ENCODE results near the gene EYA2.
"Not testable (repeated sequence)": the region's sequence is repeated elsewhere in the genome, so short reads cannot be mapped to it uniquely, and the experiment has no call there.

EYA2 gene

GRCh38 chr20:46870041-46870440, 24.6 kb upstream of the EYA2 start:
- no peaks in the 10 kb centered on the region for H3K9me3 ChIP-seq (replicated peaks; ENCODE audit: low read length)

GRCh38 chr20:46872328-46873211, 22.1 kb upstream of the EYA2 start:
- Histone ChIP-seq H3K4me1 (ENCODE audit: control insufficient read depth, insufficient read depth, low read length) (peaks cover 9% of the 10 kb centered on the region), H3K9ac (ENCODE audit: low read depth, low read length) (no peak overlapping the region), H3K4me2 (ENCODE audit: low read length) (no peak overlapping the region), H3K4me3 (ENCODE audit: low read length) (no peak overlapping the region), H3K36me3 (ENCODE audit: insufficient read depth, low read length) (no peaks in the 10 kb centered on the region), H3K27me3 (ENCODE audit: control insufficient read depth, insufficient read depth, low read length) (no peaks in the 10 kb centered on the region), H3K9me3 (replicated peaks; ENCODE audit: low read length) (no peaks in the 10 kb centered on the region)

More at GRCh38 chr20:46870041-46870440, 24.6 kb upstream of the EYA2 start:
- no peaks in the 10 kb centered on the region for H3K36me3 ChIP-seq (ENCODE audit: insufficient read depth, low read length)
- H3K4me1 ChIP-seq (ENCODE audit: control insufficient read depth, insufficient read depth, low read length): peaks cover 9% of the 10 kb centered on the region
- no peaks in the 10 kb centered on the region for H3K27me3 ChIP-seq (ENCODE audit: control insufficient read depth, insufficient read depth, low read length)
- no peak overlapping the region for H3K9ac ChIP-seq (ENCODE audit: low read depth, low read length)
- H3K4me2 ChIP-seq (ENCODE audit: low read length): no peak overlapping the region
- no peak overlapping the region for H3K4me3 ChIP-seq (ENCODE audit: low read length)

DNA sequence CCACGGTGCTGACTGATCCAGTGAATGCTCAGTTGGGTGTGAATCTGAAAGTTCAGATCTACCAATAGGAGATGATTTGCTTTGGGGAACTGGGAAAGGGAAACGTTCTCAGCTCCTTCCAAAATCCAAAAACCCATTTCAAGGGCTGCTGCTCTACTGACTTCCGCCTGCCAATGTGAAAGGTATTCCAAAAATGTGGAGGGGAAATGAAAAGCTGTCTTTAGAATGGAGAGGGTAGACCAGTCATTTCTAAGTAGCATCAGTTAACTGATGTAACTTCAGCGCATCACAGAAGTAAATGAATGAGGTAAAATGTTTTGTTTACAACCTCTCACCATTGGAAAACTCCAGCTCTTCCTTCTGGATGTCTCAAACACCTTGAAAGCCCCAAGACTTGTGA, 19.6 kb upstream of the EYA2 start:
- H3K9ac ChIP-seq (ENCODE audit: low read depth, low read length): no peak overlapping the region
- H3K4me3 ChIP-seq (ENCODE audit: low read length): no peak overlapping the region
- H3K36me3 ChIP-seq (ENCODE audit: insufficient read depth, low read length): no peaks in the 10 kb centered on the region
- H3K4me2 ChIP-seq (ENCODE audit: low read length): no peak overlapping the region
- H3K4me1 ChIP-seq (ENCODE audit: control insufficient read depth, insufficient read depth, low read length): peaks cover 9% of the 10 kb centered on the region
- H3K9me3 ChIP-seq (replicated peaks; ENCODE audit: low read length): no peaks in the 10 kb centered on the region
- no peaks in the 10 kb centered on the region for H3K27me3 ChIP-seq (ENCODE audit: control insufficient read depth, insufficient read depth, low read length)

- H3K9me3 ChIP-seq (replicated peaks; ENCODE audit: low read length): no peaks in the 10 kb centered on the region
- no peak overlapping the region for H3K4me2 ChIP-seq (ENCODE audit: low read length)
- H3K9ac ChIP-seq (ENCODE audit: low read depth, low read length): no peak overlapping the region
- H3K4me1 ChIP-seq (ENCODE audit: control insufficient read depth, insufficient read depth, low read length): peaks cover 6% of the 10 kb centered on the region
- H3K36me3 ChIP-seq (ENCODE audit: insufficient read depth, low read length): no peaks in the 10 kb centered on the region
- H3K4me3 ChIP-seq (ENCODE audit: low read length): no peak overlapping the region
- H3K27me3 ChIP-seq (ENCODE audit: control insufficient read depth, insufficient read depth, low read length): peaks cover 12% of the 10 kb centered on the region
These were observed 15.3 kb upstream of the EYA2 start for GRCh38 chr20:46879386-46879785.

GRCh38 chr20:46879963-46880362, 14.7 kb upstream of the EYA2 start:
- H3K27me3 ChIP-seq (ENCODE audit: control insufficient read depth, insufficient read depth, low read length): peaks cover 12% of the 10 kb centered on the region
- H3K9ac ChIP-seq (ENCODE audit: low read depth, low read length): not testable (repeated sequence)

DNA sequence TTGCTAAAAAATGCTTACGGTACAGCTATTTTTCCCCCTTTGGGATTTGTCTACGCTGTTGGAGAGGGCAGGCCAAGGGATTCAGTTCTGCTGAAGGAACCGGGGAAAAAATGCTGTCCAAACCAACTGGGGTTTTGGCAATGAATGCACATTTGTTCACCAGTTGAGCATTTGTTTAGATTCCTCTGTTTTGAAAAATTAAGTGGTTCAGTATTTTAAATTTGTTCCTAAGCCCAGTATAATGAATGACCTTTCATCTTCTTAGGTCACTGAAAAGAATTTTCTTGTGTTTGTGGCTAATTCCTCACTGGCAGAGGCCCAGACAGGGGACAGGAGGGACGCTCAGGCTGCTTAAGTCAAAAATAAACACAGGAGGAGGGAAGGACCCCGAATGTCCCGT, 10.8 kb upstream of the EYA2 start:
- Histone ChIP-seq H3K27me3 (ENCODE audit: control insufficient read depth, insufficient read depth, low read length) (peaks cover 26% of the 10 kb centered on the region), H3K9me3 (replicated peaks; ENCODE audit: low read length) (no peaks in the 10 kb centered on the region), H3K36me3 (ENCODE audit: insufficient read depth, low read length) (no peaks in the 10 kb centered on the region), H3K4me2 (ENCODE audit: low read length) (no peak overlapping the region), H3K4me1 (ENCODE audit: control insufficient read depth, insufficient read depth, low read length) (no peaks in the 10 kb centered on the region), H3K9ac (ENCODE audit: low read depth, low read length) (no peak overlapping the region), H3K4me3 (ENCODE audit: low read length) (no peak overlapping the region)

More at GRCh38 chr20:46879963-46880362, 14.7 kb upstream of the EYA2 start:
- H3K9me3 ChIP-seq (replicated peaks; ENCODE audit: low read length); H3K4me2 ChIP-seq (ENCODE audit: low read length); H3K4me1 ChIP-seq (ENCODE audit: control insufficient read depth, insufficient read depth, low read length); H3K36me3 ChIP-seq (ENCODE audit: insufficient read depth, low read length); H3K4me3 ChIP-seq (ENCODE audit: low read length): not testable (repeated sequence)

DNA sequence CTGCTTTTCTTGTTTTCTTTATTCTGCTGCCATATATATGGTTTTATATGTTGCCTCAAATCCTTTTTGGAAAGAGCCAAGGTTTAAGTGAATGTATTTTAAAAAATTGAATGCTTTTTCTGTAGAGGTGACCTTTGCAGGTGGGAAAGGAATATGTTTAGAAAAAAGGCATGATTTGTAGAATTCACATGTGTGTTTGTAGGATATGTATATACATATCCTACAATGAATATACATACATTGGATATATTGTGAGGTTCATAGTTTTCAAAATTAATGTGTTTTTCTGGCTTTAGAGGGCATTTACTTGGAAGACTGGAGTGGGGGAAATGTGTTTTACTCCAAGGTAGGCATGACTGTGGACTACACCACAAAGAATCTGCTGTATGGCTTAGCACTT, 4.0 kb upstream of the EYA2 start:
- peaks cover 7% of the 10 kb centered on the region for H3K9me3 ChIP-seq (replicated peaks; ENCODE audit: low read length)
- H3K36me3 ChIP-seq (ENCODE audit: insufficient read depth, low read length): no peaks in the 10 kb centered on the region
- H3K9ac ChIP-seq (ENCODE audit: low read depth, low read length): no peak overlapping the region
- no peak overlapping the region for H3K4me3 ChIP-seq (ENCODE audit: low read length)
- peaks cover 35% of the 10 kb centered on the region for H3K27me3 ChIP-seq (ENCODE audit: control insufficient read depth, insufficient read depth, low read length)
- no peaks in the 10 kb centered on the region for H3K4me1 ChIP-seq (ENCODE audit: control insufficient read depth, insufficient read depth, low read length)
- no peak overlapping the region for H3K4me2 ChIP-seq (ENCODE audit: low read length)

GRCh38 chr20:46893051-46893450, 1.6 kb upstream of the EYA2 start:
- H3K9me3 ChIP-seq (replicated peaks; ENCODE audit: low read length): peaks cover 7% of the 10 kb centered on the region
- no peaks in the 10 kb centered on the region for H3K4me1 ChIP-seq (ENCODE audit: control insufficient read depth, insufficient read depth, low read length)
- H3K4me2 ChIP-seq (ENCODE audit: low read length): no peak overlapping the region
- no peak overlapping the region for H3K9ac ChIP-seq (ENCODE audit: low read depth, low read length)
- no peaks in the 10 kb centered on the region for H3K36me3 ChIP-seq (ENCODE audit: insufficient read depth, low read length)
- H3K27me3 ChIP-seq (ENCODE audit: control insufficient read depth, insufficient read depth, low read length): peaks cover 48% of the 10 kb centered on the region
- H3K4me3 ChIP-seq (ENCODE audit: low read length): no peak overlapping the region

DNA sequence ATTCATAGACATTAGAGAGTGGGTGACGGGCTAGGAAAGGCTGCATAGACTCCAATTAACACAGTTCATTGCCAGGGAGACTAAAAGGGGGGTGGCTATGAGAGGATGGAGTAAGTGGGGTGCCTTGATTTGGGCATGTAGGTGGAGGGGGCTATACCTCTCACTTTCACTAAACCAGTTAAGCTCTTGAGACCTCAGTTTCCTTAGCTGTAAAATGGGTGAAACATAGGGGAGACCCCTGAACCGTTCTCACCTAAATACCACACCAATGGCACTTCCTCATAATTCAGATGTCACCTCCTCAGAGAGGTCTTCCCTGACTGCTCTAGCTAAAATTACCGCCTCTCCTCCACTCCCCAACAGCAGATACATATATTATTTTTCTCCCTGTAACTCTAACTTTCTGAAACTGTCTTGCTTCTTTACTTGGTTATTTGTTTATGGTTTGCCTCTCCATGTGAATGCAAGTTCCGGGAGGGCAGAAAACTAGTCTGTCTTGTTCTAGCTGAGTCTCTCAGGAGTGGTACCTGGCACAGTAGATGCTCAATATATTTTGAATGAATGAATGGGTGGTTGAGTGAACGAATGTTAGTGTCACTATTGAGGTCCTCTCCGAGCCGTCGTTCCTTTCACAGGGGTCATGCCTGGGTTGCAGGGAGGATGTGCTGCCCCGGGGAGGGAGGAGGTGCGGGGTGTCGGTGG, 615 bp upstream of the EYA2 start:
- Histone ChIP-seq H3K36me3 (ENCODE audit: insufficient read depth, low read length) (no peaks in the 10 kb centered on the region), H3K9ac (ENCODE audit: low read depth, low read length) (no peak overlapping the region), H3K4me2 (ENCODE audit: low read length) (peak overlapping the region; percentile 79), H3K4me3 (ENCODE audit: low read length) (peak overlapping the region; percentile 71), H3K4me1 (ENCODE audit: control insufficient read depth, insufficient read depth, low read length) (no peaks in the 10 kb centered on the region), H3K9me3 (replicated peaks; ENCODE audit: low read length) (peaks cover 7% of the 10 kb centered on the region), H3K27me3 (ENCODE audit: control insufficient read depth, insufficient read depth, low read length) (peaks cover 53% of the 10 kb centered on the region)

- Histone ChIP-seq H3K9ac (ENCODE audit: low read depth, low read length) (peak overlapping the region; percentile 71), H3K4me3 (ENCODE audit: low read length) (peak overlapping the region; percentile 71), H3K36me3 (ENCODE audit: insufficient read depth, low read length) (no peaks in the 10 kb centered on the region), H3K9me3 (replicated peaks; ENCODE audit: low read length) (peaks cover 7% of the 10 kb centered on the region), H3K27me3 (ENCODE audit: control insufficient read depth, insufficient read depth, low read length) (peaks cover 63% of the 10 kb centered on the region), H3K4me2 (ENCODE audit: low read length) (peak overlapping the region; percentile 79), H3K4me1 (ENCODE audit: control insufficient read depth, insufficient read depth, low read length) (no peaks in the 10 kb centered on the region)
These were observed 595 bp downstream of the EYA2 start for GRCh38 chr20:46894971-46895905.

DNA sequence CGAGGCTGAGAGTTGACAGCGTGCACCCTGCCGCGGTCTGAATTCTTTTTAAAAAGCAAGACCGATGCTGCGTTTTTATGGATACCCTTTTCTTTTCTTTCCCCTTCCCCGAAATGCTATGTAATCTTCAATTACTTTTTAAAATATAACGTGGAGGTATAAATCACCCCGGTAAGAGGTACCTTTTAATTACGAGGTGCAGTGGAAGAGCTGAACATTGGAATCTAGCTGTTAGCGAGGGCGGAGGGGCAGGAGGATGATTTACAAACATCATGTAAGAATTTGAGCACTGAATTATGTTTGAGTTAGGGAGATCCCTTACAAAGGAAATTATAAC, 1.2 kb downstream of the EYA2 start:
- no peaks in the 10 kb centered on the region for H3K4me1 ChIP-seq (ENCODE audit: control insufficient read depth, insufficient read depth, low read length)
- H3K36me3 ChIP-seq (ENCODE audit: insufficient read depth, low read length): no peaks in the 10 kb centered on the region
- peaks cover 64% of the 10 kb centered on the region for H3K27me3 ChIP-seq (ENCODE audit: control insufficient read depth, insufficient read depth, low read length)
- peaks cover 2% of the 10 kb centered on the region for H3K9me3 ChIP-seq (replicated peaks; ENCODE audit: low read length)
- peak overlapping the region; percentile 71 for H3K4me3 ChIP-seq (ENCODE audit: low read length)
- peak overlapping the region; percentile 79 for H3K4me2 ChIP-seq (ENCODE audit: low read length)
- H3K9ac ChIP-seq (ENCODE audit: low read depth, low read length): peak overlapping the region; percentile 71
